ENCODE results near the gene APBA1. TPM values are rescaled to one million over a fixed set of nuclear protein-coding genes. Genes with fewer than 3 reads are reported as not detected.

Gene APBA1
- total RNA-seq, 1 experiment from 2014 or later = 1.8 TPM

DNA sequence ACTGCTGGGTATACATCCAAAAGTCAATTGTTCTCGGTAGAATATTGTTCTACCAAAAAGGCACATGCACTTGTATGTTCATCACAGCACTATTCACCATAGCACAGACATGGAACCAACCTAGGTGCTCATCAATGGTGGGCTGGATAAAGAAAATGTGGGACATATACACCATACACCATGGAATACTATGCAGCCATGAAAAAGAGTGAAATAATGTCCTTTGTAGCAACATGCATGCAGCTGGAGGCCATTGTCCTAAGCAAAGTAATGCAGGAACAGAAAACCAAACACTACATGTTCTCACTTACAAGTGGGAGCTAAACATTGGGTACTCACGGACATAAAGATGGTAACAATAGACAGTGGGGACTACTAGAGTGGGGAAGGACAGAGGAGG is 145.5 kb downstream of the APBA1 start:
- no peak overlapping the region for H4K91ac ChIP-seq (ENCODE audit: insufficient read length, low read depth, low read length)
- WGBS (ENCODE audit: extremely low coverage, insufficient read length, low lambda C conversion rate) = no CpG with 5 or more reads among the region's 2 CpGs
- no peak overlapping the region for H4K5ac ChIP-seq (ENCODE audit: insufficient read length, low read depth, low read length)
- no peak overlapping the region for H3K4ac ChIP-seq (ENCODE audit: low read depth, low read length)
- no peaks in the 10 kb centered on the region for H4K20me1 ChIP-seq (ENCODE audit: control insufficient read depth, insufficient read depth, insufficient read length)
- H3K56ac ChIP-seq (ENCODE audit: insufficient read length, low read depth, low read length) = no peak overlapping the region
- peaks cover 7% of the 10 kb centered on the region; the same call in 1 of the 2 replicates for H3K27me3 Mint-ChIP-seq (ENCODE audit: low read depth)
- H3K14ac ChIP-seq (ENCODE audit: insufficient read depth, low read length) = no peak overlapping the region
- H3K27ac Mint-ChIP-seq = no peak overlapping the region
- H3T11ph ChIP-seq (ENCODE audit: low read length) = no peak overlapping the region
- H3K36me3 Mint-ChIP-seq (ENCODE audit: insufficient read depth in 1 of 3, low read depth in 3 of 3) = no peaks in the 10 kb centered on the region
- H3K27ac ChIP-seq (ENCODE audit: insufficient read length, low read depth, low read length) = no peak overlapping the region
- DNase-seq = no peak
- H3K9me3 Mint-ChIP-seq = no peaks in the 10 kb centered on the region; a peak in 1 of 5 replicates
- H2AFZ ChIP-seq (ENCODE audit: low read length) = no peak overlapping the region
- no peak overlapping the region for H3K18ac ChIP-seq (ENCODE audit: insufficient read length, low read depth, low read length)
- H3K4me1 ChIP-seq (ENCODE audit: insufficient read depth, low read length) = no peaks in the 10 kb centered on the region
- H3K4me1 Mint-ChIP-seq = no peaks in the 10 kb centered on the region
- H3K4me3 Mint-ChIP-seq = no peak overlapping the region
- H3K4me2 ChIP-seq (ENCODE audit: insufficient read depth, insufficient read length, low read length) = no peak overlapping the region
- H4K8ac ChIP-seq (replicated peaks; ENCODE audit: insufficient read length, low read depth, low read length) = no peak overlapping the region
- no peaks in the 10 kb centered on the region for H3K9me3 ChIP-seq (ENCODE audit: control insufficient read depth, low read depth, low read length)
- H2BK15ac ChIP-seq (ENCODE audit: low read depth, low read length) = no peak overlapping the region
- no peak overlapping the region for H2BK20ac ChIP-seq (ENCODE audit: low read depth, low read length, poor library complexity, severe bottlenecking)
- no peak overlapping the region for H3K23ac ChIP-seq (ENCODE audit: insufficient read length, low read depth, low read length)
- no peak overlapping the region for H2AK5ac ChIP-seq (ENCODE audit: insufficient read length, low read length)
- H3K27me3 ChIP-seq (ENCODE audit: insufficient read depth, low read length) = no peaks in the 10 kb centered on the region
- H3K23me2 ChIP-seq (ENCODE audit: insufficient read length, low read depth, low read length, poor library complexity, severe bottlenecking) = no peaks in the 10 kb centered on the region
- TF ChIP-seq, protein P1, sequence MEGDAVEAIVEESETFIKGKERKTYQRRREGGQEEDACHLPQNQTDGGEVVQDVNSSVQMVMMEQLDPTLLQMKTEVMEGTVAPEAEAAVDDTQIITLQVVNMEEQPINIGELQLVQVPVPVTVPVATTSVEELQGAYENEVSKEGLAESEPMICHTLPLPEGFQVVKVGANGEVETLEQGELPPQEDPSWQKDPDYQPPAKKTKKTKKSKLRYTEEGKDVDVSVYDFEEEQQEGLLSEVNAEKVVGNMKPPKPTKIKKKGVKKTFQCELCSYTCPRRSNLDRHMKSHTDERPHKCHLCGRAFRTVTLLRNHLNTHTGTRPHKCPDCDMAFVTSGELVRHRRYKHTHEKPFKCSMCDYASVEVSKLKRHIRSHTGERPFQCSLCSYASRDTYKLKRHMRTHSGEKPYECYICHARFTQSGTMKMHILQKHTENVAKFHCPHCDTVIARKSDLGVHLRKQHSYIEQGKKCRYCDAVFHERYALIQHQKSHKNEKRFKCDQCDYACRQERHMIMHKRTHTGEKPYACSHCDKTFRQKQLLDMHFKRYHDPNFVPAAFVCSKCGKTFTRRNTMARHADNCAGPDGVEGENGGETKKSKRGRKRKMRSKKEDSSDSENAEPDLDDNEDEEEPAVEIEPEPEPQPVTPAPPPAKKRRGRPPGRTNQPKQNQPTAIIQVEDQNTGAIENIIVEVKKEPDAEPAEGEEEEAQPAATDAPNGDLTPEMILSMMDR (conservative IDR thresholded peaks at IDR 0.05) = no peak
- no peak overlapping the region for H3K9ac ChIP-seq (ENCODE audit: extremely low read depth, insufficient read length, low read length)
- no peak overlapping the region for H2BK12ac ChIP-seq (ENCODE audit: insufficient read length, low read depth, low read length)
- no peak overlapping the region for H2BK120ac ChIP-seq (ENCODE audit: low read depth, low read length, poor library complexity, severe bottlenecking)
- no peaks in the 10 kb centered on the region for H3K79me2 ChIP-seq (ENCODE audit: insufficient read depth, low read length)
- no peaks in the 10 kb centered on the region for H3K79me1 ChIP-seq (ENCODE audit: insufficient read depth, low read depth, low read length, poor library complexity, severe bottlenecking)
- H2BK5ac ChIP-seq (ENCODE audit: insufficient read length, low read length) = no peak overlapping the region

Measured in H9 (cell line).